IPS-18a (cell line): Measurements from ENCODE around the gene NANOS3.

Experiments used
- H3K27ac ChIP-seq: one replicate; pipeline ENCODE4 v1.5.1; 2013; ENCODE audit warnings: low read length
- H3K27me3 ChIP-seq: one replicate; pipeline ENCODE4 v1.6.1; 2013; ENCODE audit warnings: mild to moderate bottlenecking, low read length; ENCODE audit not compliant: control insufficient read depth, insufficient read depth
- H3K36me3 ChIP-seq: one replicate; pipeline ENCODE4 v1.6.1; 2013; ENCODE audit warnings: low read depth, low read length; ENCODE audit not compliant: control insufficient read depth
- H3K4me1 ChIP-seq: one replicate; pipeline ENCODE4 v1.6.1; 2013; ENCODE audit warnings: low read depth, low read length; ENCODE audit not compliant: control insufficient read depth
- H3K4me3 ChIP-seq: one replicate; pipeline ENCODE4 v1.5.1; 2013; ENCODE audit warnings: low read length
- H3K9ac ChIP-seq: one replicate; pipeline ENCODE4 v1.6.1; 2013; ENCODE audit warnings: mild to moderate bottlenecking, low read length, moderate library complexity
- H3K9me3 ChIP-seq: one replicate; pipeline ENCODE4 v1.6.1; 2013; ENCODE audit warnings: low read depth, low read length; ENCODE audit not compliant: control insufficient read depth

The NANOS3 gene

DNA sequence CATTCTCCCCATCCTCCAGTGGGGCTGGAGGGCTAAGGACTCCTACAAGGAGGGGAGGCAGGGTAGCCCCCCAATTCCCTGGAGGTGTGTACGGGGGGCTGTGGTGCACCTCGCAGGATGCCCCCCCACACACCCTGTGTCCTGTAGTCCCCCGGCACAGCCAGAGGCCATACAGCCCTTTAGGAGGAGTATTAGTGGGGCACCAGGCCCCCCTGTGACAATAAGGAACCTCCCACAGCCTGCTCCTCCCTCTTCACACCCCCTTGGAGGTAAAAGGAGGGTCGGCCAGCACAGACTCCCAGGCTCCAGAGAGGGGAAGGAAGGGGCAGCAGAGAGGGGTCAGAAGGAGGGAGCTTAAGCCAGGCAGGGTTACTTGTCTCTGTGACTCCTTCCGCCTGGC, at the start of gene NANOS3:
NANOS3 (plus strand) TSS at position 301 of the 400 bp plus-strand sequence. CDS start 115 bp downstream, outside the sequence.
- Histone ChIP-seq H3K4me3 (no peak within 1 kb of the TSS), H3K4me1 (peaks cover 14% of the 10 kb centered on the region), H3K9me3 (no peaks in the 10 kb centered on the region), H3K36me3 (no peaks in the 10 kb centered on the region), H3K9ac (no peak within 1 kb of the TSS), H3K27ac (no peak within 1 kb of the TSS), H3K27me3 (peaks cover 63% of the 10 kb centered on the region)

DNA sequence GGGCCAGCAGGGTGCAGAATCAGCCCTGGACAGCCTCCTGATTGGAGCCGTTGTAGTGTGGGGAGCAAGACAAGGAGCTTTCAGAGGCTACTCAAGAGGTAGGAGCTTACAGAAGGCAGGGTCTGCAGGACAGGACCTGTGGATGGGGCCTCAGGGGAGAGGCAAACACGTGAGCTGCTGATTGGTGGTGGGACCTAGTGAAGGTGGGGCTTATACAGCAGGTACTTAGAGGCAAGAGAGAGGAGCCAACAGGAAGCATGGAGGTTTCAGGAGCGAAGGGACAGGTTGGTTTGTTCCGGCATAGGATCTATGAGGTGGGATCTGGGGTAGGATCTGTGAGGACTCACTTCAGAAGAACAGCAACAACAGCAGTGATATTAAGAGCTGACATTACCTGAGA, 49.3 kb upstream of the NANOS3 start:
- H3K9me3 ChIP-seq = no peaks in the 10 kb centered on the region
- H3K36me3 ChIP-seq = peaks cover 26% of the 10 kb centered on the region
- no peaks in the 10 kb centered on the region for H3K27me3 ChIP-seq
- H3K27ac ChIP-seq = no peak overlapping the region
- H3K9ac ChIP-seq = no peak overlapping the region
- H3K4me3 ChIP-seq = no peak overlapping the region
- H3K4me1 ChIP-seq = no peaks in the 10 kb centered on the region

DNA sequence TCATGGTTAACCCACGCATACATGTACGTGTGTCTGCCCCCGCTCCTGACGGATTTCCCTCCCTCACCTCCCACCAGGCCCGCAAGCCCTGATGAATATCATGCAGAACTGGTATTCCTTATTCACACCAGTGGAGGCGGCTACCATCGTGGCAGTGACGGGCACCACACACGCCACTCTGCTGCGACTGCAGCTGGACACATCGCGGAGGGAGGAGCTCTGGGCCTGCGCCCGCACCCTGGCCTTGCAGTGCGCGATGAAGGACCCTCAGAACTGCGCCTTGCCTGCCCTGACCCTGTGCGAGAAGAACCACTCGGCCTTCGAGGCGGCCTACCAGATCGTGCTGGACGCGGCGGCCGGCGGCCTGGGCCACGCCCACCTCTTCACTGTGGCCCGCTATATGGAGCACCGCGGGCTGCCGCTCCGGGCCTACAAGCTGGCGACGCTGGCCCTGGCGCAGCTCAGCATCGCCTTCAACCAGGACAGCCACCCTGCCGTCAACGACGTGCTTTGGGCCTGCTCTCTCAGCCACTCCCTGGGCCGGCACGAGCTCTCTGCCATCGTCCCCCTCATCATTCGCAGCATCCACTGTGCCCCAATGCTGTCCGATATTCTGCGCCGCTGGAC, 46.7 kb upstream of the NANOS3 start:
- Histone ChIP-seq H3K9ac (no peak overlapping the region), H3K9me3 (no peaks in the 10 kb centered on the region), H3K27me3 (no peaks in the 10 kb centered on the region), H3K27ac (no peak overlapping the region), H3K4me1 (no peaks in the 10 kb centered on the region), H3K4me3 (no peak overlapping the region), H3K36me3 (peaks cover 12% of the 10 kb centered on the region)

DNA sequence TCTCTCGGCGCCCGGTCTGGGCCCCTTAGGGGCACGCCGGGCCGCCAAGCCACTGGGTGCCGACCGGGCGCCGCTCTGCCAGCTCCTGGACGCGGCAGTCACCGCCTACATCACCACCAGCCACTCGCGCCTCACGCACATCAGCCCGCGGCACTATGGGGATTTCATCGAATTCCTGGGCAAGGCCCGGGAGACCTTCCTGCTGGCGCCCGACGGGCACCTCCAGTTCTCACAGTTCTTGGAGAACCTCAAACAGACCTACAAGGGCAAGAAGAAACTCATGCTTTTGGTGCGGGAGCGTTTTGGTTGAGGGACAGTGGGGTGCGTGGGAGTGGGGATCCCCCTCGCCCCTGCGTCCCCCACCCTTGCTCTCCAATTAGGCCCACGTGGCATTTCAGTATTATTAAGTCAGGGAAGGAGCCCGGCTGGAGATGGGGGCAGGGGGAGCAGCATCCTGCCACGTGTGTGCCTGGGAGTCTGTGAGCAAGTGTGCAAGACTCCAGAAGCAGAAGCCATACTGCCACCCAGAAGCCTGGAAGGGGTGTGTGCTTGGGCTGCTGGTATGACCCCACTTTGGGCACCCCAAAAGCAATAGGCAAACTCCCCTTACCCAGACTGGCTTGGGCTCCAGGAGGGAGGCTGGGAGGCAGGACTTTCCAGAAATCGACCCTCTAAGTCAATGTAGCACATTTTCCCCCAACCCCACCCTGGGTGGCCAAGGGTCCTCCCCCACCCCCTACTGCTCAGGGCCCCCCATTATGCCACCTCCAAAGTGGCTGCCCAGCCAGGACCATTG, 46.0 kb upstream of the NANOS3 start:
- no peak overlapping the region for H3K4me3 ChIP-seq
- H3K27ac ChIP-seq = no peak overlapping the region
- H3K36me3 ChIP-seq = peaks cover 12% of the 10 kb centered on the region

DNA sequence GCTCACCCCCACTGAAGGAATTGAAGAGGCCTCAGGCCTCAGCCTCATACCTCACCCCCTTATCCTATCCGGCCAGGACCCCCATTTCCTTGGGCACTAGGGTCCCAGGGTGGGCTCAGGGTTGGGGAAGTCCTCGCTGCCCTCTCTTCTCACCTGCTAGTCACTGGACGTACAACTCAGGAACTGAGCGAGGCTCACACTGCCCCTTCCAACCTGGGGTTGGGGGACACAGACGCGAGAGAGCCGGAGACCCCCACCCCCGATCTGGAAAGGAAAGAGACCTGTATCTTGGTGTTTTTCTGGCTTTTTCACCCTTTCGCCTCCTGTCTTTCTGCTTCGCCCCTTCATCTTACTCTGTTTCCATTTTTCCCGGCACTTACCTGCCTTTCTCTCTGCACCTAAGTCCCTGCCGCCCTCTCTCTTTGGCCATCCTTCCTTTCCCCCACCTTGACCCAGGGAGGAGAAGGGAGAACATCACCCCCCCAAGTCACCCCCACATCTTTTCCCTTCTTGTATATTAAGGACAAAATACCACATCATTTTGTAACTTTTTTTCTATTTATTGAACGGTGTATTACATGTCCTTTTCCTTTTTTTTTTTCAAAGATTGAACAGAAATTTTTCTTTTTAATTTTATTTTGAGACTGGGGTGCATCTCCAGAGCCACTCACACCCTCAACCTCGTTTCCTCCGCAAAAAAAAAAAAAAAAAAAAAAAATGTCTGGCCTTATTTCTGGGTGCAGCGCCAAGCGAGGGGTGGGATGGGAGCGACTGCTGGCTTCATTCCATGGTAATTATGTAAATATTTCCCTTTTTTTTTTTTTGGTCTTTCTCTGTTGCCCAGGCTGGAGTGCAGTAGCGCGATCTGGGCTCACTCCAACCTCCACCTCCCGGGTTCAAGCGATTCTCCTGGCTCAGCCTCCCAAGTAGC, 45.1 kb upstream of the NANOS3 start:
- H3K27ac ChIP-seq = no peak overlapping the region
- H3K4me1 ChIP-seq = no peaks in the 10 kb centered on the region
- H3K27me3 ChIP-seq = no peaks in the 10 kb centered on the region
- H3K4me3 ChIP-seq = no peak overlapping the region
- H3K36me3 ChIP-seq = peaks cover 12% of the 10 kb centered on the region
- H3K9ac ChIP-seq = no peak overlapping the region
- H3K9me3 ChIP-seq = no peaks in the 10 kb centered on the region

More for the DNA sequence above, 46.0 kb upstream of the NANOS3 start:
- H3K27me3 ChIP-seq = no peaks in the 10 kb centered on the region
- H3K9me3 ChIP-seq = no peaks in the 10 kb centered on the region
- H3K4me1 ChIP-seq = no peaks in the 10 kb centered on the region
- H3K9ac ChIP-seq = no peak overlapping the region

DNA sequence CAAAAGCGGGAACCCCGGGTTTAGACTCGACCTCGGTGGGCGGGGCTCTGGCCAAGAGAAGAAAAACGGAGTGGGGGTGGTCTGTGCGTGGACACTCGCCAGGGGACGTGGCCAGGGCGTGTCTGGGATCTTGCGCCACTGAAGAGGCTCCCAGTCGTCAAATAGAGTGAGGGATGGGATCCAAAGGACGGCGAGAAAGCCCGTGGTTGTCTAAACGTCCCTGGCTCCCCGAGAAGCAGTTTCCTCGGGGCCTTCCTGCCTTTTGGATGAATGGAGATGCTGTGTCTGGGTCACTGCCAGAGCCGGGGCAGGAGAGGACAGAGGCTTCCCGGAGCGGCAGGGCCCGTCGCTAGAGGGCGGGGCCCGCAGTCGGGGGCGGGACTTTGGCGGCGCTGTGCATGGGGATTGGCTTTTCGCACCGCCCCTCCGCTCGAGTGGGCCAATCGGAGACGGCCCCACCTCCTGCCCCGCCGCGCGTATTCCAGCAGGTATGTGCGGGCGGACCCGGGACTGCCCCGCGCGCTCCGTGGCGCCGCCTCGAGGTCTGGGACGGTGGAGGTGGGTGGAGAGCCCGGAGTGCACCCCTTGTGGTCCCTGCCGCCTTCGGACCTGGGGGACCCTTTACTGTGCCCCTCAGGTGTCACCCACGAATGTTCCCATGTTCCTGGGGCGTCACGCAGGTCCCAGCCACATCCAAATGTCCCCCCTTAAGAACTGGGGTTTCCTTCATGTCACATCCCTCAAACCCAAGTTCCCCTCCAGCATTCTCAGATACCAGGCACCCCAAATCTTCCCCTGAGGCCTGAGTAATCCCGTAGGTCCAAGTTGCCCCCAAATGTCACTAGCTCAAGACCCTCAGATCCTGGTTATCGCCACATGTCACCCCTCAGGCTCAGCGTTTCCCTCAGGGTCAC, 43.3 kb upstream of the NANOS3 start:
- Histone ChIP-seq H3K4me1 (no peaks in the 10 kb centered on the region), H3K9ac (no peak overlapping the region), H3K27me3 (no peaks in the 10 kb centered on the region), H3K27ac (no peak overlapping the region), H3K9me3 (no peaks in the 10 kb centered on the region), H3K4me3 (peak overlapping the region; percentile 64), H3K36me3 (peaks cover 11% of the 10 kb centered on the region)

DNA sequence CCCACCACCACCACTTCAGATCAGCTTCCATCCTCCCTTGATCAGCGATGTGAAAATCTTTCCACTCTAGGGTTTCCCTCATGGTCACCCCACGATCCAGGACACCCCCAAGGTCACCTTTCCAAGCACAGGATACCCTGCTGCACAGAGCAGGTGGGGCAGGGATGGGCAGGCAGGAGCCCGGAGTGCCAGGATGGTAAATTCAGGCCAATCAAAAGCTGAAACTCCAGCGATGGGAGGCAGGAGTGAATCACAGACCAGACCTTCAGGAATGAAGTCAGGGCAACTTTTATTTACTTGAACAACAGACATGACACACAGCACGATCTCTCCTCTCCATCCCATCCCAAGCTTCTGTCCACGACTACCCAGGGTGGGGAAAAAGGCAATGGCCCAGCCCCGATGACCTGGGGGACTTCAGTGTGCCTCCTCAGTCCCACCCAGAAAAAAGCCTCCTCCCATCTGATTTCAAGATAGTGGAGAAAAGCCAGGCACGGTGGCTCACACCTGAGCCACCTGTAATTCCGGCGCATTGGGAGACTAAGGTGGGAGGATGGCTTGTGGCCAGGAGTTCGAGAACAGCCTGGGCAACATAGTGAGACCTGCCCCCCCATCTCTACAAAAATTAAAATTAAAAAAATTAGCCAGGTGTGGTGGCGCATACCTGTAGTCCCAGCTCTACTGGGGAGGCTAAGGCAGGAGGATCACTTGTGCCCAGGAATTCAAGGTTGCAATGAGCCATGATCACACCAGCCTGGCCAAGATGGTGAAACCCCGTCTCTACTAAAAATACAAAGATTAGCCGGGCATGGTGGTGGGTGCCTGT, 42.5 kb upstream of the NANOS3 start:
- Histone ChIP-seq H3K9me3 (no peaks in the 10 kb centered on the region), H3K4me1 (no peaks in the 10 kb centered on the region), H3K27me3 (no peaks in the 10 kb centered on the region), H3K4me3 (no peak overlapping the region), H3K36me3 (peaks cover 7% of the 10 kb centered on the region), H3K9ac (no peak overlapping the region), H3K27ac (no peak overlapping the region)

DNA sequence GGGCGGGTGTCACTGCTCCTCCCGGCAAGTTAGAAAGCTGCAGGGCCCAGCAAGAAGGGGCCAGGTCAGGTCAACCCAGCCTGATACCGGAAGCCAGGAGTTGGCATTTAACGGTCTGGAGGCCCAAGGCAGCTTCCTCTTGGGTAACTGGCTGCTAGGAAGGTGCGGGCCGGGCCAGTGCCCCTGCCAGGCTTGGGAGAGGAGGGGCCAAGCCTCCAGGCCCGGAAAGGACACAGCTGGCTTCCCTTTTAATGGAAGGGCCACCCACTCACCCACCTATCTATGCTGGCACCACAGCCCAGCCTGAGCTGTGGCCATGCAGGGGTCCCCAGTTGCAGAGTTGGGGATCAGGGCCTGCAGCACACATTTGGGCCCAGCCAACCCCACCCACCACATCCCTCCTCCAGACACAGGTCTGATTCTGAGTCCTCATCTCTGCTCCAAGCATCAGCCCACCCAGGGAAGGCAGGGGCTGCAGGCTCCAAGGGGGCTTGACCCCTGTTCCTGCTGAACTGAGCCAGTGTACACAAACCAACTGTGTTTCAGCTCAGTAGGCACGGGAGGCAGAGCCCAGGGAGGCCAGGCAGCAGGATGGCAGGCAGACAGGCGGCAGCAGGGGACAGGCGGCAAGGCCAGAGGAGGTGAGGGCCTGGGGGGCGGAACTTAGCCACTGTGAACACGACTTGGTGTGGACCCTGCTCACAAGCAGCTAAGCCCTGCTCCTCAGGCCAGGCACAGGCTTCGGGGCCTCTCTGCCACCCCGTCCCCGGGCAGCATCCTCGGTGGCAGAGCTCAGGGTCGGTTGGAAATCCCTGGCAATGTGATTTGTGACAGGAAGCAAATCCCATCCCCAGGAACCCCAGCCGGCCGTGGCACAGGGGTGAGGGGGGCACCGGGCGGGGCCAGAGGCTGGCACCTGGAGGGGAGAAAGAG, 40.9 kb upstream of the NANOS3 start:
- H3K27me3 ChIP-seq = no peaks in the 10 kb centered on the region
- H3K4me3 ChIP-seq = no peak overlapping the region
- H3K4me1 ChIP-seq = no peaks in the 10 kb centered on the region
- no peak overlapping the region for H3K27ac ChIP-seq
- no peak overlapping the region for H3K9ac ChIP-seq
- no peaks in the 10 kb centered on the region for H3K9me3 ChIP-seq
- H3K36me3 ChIP-seq = peaks cover under 1% of the 10 kb centered on the region

DNA sequence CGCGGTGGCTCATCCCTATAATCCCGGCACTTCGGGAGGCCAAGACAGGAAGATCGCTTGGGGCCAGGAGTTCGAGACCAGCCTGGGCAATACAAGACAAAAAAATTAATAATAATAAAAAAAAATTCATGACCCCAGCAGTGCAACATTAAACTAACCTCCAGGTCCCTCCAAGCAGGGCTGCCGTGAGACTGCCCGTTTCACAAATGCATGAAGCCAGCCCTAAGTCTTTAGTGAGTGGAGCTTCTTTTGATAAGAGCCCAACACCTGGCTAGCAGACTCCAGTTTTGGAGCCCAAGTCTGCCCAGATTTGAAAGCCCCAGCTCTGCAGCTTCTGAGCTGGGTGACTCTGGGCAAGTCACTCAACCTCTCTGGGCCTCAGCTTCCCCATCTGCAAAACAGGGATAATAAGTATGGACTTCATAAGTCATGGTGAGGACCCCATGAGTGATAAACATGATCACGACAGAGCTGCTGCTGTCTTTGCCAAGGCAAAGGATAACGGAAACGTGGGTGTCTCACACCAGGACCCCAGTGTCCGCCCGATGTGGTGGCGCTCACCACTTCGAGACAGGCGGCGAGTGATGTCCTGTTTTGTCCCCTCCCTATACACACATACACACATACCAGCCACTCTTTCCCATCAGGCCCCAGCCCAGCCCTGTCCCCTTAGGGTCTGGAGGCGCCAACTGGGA, 38.4 kb upstream of the NANOS3 start:
- Histone ChIP-seq H3K9ac (no peak overlapping the region), H3K4me1 (peaks cover 6% of the 10 kb centered on the region), H3K27ac (no peak overlapping the region), H3K36me3 (no peaks in the 10 kb centered on the region), H3K27me3 (no peaks in the 10 kb centered on the region), H3K4me3 (no peak overlapping the region), H3K9me3 (no peaks in the 10 kb centered on the region)
